Adrenal gland (tissue), 5 donors: Measurements from ENCODE around the gene MTMR12.

ENCODE experiments used
- CTCF ChIP-seq, 6 experiments: fragments of 450-650 bp in 4 of 6; fragments of 200-600 bp in 2 of 6; sonication (generic) in 1 of 6; IDR thresholded peaks; 1 replicate in 5 of 6; 2 replicates in 1 of 6; pipeline versions ENCODE4 v1.5.1 to v1.8.0; 2016 to 2021; ENCODE audit warnings: antibody characterized with exemption in 6 of 6, mild to moderate bottlenecking in 2 of 6, moderate library complexity in 1 of 6
- POLR2A ChIP-seq, 2 donors: fragments of 450-650 bp; IDR thresholded peaks; one replicate each; pipeline ENCODE4 v1.6.1; 2017; ENCODE audit warnings: antibody characterized with exemption in 2 of 2, mild to moderate bottlenecking in 2 of 2, moderate library complexity in 1 of 2
- donor health status: DM: no; HTN: no; CAD: no.

GRCh38 chr5:32272746-32273145 is 40.0 kb downstream of the MTMR12 start:
- TF ChIP-seq CTCF (IDR thresholded peaks at IDR 0.05), result no peak
- no peak for TF ChIP-seq POLR2A (IDR thresholded peaks at IDR 0.05)
